CMK (cell line): ENCODE results near the gene BEAN1.
"Not testable (repeated sequence)": the region's sequence is repeated elsewhere in the genome, so short reads cannot be mapped to it uniquely, and the experiment has no call there.

Experiments used
- DNase-seq: peaks from one replicate; pipeline ENCODE4 v3.0.0-alpha.2; 2010; ENCODE audit warnings: low read depth

BEAN1 gene

DNA sequence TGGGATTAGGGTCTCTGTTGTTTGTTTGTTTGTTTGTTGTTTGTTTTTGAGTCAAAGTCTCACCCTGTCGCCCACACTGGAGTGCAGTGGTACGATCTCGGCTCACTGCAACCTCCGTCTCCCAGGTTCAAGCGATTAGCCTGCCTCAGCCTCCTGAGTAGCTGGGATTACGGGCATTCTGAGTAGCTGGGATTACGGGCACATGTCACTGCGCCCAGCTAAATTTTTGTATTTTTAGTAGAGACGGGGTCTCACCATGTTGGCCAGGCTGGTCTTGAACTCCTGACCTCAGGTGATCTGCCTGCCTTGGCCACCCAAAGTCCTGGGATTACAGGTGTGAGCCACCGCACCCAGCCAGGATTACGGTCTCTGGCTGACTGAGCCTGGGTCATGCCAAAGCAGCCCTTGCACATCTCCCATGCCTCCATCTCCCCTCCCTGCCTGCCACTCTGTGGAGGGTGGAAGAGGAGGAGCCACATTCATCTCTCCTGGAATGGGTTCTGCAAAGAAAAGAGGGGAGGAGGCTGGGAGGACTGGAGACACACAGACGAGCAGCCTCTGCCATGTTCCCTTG, 59.2 kb downstream of the BEAN1 start:
- DNase-seq = no peak

DNA sequence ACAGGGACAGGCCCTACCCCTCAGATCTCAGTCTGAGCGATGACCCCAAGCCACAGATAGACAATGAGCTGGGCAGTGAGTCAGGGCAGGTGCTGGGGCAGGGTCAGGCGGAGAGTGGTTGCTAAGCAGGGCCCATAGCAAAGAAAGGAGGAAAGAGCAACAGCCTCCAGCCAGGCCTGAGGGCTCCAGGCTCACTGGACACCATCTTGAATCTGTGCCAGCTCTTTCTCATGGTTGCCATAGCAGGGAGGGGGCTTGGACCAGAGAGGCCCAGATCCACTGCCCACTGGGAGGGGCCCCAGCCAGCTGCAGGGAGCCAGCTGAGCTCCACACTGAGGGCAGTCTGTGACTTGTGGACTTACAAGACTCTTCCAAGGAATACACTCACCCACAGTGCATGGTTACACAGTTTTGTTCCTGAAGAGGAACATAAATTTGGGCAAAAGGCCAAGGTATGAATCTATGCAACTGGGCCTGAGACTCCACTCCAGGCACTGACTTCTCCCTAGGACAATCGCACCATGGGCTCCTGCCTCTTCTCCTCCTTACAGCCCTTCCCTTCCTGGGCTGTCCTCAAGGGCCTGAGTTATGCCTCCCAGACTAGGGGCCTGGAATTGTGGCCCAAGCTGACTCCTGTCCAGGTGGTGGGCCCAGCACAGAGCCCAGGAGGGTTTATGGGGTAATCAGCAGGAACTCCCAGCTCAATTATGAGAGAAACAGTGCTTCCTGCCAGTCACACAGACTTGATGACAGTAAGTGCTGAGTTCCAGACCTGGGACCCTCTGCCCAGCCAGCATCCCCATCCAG, 59.9 kb downstream of the BEAN1 start:
- no peak for DNase-seq

DNA sequence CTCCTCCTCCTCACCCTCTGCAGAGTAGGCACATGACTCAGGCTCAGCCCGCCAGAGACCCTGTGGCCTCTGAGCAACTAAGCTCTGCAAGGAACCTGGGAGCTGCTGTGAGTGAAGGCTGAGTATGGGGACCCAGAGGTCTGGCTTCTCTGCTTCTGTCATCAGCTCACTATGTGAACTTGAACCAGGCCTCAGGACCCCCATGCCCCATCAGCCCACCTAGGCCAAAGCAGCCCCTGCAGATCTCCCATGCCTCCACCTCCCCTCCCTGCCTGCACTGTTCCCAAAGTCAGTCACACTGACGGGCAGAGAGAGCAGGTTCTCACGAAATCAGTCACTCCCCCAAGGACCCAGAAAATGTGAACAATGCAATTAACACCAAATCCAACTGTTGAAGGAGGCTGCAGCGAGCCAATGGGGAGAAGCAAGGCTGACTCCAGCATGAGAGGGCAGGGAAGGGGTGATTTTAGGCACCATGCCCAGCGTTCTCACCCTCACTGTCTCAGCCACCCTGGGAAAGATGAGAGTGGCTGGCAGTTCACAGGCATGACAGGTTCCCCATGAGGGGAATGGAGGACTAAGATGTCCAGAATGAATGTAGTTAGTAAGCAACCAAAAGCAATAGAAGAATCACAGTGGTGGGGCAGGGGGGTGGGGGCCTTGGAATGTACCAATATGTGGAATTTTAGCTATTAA, 60.6 kb downstream of the BEAN1 start:
- DNase-seq = no peak

DNA sequence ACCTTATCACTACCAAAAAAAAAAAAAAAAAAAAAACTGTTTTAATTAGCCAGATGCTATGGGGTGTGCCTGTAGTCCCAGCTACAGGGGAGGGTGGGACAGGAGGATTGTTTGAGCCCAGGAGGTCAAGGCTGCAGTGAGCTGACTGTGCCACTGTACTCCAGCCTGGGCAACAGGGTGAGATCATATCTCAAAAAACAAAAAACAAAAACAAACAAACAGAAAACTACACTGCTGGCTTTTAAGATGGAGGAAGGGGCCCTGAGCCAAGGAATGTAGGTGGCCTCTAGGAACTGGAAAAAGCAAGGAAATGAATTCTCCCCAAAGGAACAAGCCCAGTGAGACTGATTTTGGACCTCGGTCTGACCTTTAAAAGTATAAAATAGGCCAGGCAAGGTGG, 61.4 kb downstream of the BEAN1 start:
- no peak for DNase-seq

DNA sequence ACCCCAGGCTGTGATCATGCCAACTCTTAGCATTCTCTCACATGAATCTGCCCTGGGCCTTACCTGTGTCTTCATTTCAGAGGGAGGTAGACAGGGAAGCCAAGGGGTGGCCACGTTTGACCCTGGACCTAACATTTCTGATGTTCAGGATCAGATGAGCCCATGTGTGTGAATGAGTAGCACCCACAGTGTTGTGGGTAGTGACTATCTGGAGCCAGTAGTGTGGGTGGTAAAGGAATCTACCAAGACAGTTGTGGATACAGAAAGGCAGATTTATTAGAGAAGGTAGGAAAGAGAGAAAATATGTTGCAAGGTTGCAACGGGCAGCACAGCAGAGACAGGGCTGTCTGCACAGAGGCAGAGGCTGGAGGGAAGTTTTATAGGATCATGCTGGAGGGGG, 62.3 kb downstream of the BEAN1 start:
- DNase-seq = no peak

DNA sequence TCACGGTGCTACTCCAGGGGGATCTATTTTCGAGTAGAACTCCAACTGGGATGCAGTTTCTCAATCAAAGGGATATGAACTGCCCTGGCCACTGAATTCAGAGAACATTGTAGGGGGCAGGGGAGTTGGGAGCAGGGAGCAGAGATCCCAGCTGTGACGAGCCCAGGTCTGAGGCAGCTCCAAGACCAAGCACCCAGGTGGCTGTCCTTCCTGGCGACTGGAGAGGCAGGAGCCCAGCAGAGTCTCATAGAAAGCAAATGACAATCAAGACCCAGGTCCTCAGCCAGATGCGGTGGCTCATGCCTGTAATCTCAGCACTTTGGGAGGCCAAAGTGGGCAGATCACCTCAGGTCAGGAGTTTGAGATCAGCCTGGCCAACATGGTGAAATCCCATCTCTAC, 62.7 kb downstream of the BEAN1 start:
- no peak for DNase-seq

DNA sequence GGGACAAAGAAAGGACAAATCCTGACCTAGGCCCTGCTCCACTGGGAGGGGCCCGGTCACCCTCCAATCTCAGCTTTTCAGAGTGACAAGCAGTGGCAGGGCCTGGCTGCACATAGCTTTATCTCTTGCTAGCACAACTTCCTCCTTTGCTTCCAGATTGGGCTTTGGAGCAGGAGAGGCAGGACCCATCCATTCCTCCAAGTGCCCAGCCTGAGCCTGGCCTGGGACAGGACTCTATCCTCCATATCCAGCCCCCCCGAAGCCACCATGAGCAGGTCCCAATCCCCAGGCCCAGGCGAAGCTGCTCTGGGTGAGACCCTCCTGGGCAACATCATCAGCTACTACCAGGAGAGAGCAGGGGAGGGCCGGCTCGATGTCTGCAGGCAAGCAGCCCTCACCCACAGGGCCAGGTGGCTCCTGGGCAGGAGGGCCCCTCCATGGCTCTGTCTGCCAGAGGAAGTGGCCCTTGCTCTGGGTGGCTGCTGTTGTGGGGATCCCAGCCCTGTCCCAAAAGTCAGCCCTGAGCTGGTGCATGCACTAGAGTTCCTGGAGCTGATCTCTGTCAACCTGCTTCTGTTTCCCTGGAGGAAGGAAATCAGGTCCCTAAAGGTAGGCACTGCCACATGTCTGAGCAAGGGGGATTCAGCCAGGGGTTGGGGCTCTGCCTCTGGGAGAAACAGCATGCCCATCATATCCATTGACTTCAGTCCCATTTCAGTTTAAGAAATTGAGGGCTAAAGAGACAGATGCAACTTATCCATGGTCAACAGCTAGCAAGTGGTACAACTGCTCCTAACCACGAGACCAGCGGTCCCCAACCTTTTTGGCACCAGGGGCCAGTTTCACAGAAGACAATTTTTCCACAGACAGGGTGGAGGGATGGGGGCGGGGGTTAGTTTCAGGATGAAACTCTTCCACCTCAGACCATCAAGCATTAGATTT, 64.0 kb downstream of the BEAN1 start:
- peak; percentile 37 for DNase-seq

DNA sequence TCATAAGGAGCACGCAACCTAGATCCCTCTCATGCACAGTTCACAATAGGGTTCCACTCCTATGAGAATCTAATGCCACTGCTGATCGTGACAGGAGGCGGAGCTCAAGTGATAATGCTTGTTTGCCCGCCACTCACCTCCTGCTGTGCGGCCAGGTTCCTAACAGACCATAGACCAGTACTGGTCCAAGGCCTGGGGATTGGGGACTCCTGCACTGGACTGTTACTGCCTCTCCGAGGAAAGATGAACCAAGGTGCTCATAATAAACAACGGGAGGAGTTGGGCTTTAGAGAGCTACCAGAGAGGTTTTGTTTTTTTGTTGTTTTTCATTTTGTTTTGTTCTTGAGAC, 64.6 kb downstream of the BEAN1 start:
- no peak for DNase-seq

DNA sequence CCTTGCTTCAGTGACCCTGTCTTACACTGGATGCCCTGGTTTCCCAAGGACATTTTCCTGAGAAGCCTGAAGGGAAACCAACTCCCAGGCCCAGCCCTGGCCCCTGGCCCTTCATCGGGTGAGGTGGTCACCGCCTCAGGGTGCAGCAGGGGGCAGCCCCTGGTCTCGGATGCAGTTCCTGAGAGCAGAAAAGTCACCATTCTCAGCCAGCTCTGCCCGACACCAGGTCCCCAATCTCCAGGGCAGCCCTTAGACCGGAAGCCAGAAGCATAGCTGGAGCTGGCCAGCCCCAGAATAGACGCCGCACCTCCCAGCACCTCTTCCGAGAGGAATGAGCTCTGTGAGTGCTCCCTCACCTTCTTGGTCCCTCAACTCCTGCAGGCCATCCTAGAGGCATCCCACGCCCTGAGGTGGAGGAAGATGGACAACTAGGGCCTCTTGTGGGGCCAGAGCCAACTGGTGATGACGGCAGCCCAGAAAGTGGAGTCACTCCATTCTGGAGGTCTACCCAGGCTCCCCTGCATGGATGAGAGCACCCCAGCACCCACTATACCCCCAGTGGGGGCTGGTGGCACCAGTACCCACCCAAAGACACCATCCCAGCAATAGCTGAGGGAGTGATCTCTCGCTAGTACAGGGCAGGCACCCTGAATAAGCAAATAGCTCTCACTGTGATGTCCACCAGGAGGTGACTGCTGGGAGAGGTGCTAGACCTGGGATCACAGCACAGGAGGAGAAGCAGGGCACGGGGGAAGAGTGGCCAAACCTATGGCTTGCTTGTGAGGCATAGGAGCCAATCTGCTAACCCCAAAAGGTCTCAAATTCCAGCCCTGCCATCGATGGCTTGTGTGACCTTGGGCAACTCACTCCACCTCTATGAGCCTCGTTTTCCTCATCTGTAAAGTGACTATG, 66.7 kb downstream of the BEAN1 start:
- DNase-seq = no peak

DNA sequence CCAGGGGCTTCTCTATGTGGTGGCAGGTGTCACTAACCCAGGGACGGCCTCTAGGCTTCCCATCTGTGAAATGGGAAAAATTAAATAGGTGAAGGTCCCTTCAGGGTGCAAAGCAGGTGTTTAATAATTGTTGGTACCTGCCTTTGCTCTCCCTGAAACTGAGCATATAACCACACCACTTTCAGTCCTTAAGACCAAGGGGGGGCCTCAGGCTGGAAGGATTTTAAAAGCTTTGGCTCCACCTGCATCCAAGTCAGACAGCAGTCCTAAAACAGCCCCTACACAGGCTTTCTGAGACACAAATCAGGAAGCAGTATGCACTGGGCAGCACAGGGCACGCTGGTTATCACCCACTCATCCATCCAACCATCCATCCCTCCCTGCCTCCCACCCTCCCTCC, 67.8 kb downstream of the BEAN1 start:
- DNase-seq = no peak

DNA sequence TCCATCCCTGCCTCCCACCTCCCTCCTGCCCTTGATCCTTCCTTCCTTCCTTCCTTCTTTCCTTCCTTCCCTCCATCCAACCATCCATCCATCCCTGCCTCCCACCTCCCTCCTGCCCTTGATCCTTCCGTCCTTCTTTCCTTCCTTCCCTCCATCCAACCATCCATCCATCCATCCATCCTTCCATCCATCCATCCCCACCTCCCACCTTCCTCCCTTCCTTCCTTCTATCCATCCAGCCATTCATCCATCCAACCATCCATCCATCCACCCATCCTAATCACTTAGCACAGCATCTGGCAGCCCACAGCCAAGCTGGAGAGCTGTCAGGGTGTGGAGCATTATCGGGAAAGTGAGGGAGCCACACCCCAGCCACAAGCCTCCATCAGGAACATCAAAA, 68.3 kb downstream of the BEAN1 start:
- no peak for DNase-seq

DNA sequence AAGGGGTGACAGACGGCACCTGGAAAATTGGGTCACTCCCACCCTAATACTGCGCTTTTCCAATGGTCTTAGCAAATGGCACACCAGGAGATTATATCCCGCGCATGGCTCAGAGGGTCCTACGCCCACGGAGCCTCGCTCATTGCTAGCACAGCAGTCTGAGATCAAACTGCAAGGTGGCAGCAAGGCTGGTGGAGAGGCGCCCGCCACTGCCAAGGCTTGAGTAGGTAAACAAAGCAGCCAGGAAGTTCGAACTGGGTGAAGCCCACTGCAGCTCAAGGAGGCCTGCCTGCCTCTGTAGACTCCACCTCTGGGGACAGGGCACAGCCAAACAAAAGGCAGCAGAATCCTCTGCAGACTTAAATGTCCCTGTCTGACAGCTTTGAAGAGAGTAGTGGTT, 69.1 kb downstream of the BEAN1 start:
- not testable (repeated sequence) for DNase-seq

DNA sequence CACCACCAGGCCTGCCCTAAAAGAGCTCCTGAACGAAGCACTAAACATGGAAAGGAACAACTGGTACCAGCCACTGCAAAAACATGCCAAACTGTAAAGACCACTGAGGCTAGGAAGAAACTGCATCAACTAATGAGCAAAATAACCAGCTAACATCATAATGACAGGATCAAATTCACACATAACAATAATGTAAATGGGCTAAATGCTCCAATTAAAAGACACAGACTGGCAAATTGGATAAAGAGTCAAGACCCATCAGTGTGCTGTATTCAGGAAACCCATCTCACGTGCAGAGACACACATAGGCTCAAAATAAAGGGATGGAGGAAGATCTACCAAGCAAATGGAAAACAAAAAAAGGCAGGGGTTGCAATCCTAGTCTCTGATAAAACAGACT, 70.8 kb downstream of the BEAN1 start:
- DNase-seq = not testable (repeated sequence)

DNA sequence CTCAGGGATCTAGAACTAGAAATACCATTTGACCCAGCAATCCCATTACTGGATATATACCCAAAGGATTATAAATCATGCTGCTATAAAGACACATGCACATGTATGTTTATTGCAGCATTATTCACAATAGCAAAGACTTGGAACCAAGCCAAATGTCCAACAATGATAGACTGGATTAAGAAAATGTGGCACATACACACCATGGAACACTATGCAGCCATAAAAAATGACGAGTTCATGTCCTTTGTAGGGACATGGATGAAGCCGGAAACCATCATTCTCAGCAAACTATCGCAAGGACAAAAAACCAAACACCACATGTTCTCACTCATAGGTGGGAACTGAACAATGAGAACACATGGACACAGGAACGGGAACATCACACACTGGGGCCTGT, 74.5 kb downstream of the BEAN1 start:
- not testable (repeated sequence) for DNase-seq

DNA sequence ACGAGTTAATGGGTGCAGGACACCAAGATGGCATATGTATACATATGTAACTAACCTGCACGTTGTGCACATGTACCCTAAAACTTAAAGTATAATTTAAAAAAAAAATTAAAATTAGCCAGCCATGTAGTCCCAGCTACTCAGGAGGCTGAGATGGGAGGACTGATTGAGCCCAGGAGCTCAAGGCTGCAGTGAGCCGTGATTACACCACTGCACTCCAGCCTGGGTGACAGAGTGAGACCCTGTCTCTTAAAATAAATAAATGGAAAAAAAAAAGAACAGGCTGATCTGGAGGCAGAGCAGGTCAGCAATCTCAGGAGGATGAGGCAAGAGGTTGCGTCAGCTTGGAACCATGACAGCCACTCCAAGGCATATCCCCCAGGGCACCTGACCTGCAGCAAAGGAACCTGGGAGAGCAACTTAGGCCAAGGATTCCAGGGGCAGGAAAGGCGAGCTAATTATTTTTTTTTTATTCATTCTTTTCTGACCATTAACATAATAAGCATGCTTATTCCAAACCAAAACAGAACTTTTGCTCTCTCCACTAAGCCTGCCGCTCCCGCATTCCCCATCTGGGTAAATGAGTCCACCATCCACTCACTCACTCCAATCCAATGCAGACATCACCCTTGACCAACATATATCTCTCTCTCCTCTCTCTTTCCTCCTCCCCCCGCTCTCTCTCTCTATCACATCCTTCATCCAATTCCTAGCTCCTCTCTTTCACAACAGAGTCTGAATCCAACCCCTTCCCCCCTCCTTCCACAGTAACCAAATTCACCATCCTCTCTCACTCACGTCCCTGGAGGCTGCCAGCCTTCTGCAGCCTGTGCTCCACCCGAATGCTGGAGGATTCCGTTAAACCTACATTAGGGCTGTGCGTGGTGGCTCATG, 75.2 kb downstream of the BEAN1 start:
- DNase-seq = no peak

DNA sequence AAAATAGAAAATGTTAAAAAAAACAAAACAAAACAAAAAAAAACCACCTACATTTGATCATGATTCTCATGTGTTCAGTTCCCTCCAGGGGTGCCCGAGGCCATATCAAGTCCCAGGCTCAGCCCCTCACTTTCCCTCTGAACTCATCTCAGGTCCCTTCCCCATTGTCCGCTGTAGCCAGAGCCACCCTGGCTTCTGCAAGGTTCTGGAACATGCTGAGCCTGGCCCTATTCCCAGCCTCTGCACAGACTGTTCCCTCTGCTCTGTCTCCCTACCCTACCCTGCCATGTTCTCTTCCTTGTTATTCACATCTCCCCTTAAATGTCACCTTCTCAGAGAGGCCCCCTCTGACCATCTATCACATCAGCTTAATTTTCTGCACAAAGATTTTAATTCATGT, 75.9 kb downstream of the BEAN1 start:
- no peak for DNase-seq

DNA sequence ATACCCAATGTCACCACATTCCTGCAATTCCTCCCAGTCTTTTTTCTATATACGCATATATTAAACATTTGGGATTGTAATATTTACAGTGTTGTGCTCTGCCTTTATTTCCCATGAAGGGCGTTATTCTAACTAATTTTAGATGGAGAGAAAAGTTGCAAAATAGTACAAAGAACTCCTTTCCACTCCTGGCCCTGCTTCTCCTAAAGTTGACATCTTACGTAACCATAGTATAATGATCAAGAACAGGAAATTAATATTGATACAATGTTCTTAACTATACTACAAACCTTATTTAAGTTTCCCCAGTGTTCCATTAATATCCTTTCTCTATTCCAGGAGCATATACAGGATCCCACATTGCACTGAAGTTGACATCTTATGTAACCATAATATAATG, 76.5 kb downstream of the BEAN1 start:
- no peak for DNase-seq

DNA sequence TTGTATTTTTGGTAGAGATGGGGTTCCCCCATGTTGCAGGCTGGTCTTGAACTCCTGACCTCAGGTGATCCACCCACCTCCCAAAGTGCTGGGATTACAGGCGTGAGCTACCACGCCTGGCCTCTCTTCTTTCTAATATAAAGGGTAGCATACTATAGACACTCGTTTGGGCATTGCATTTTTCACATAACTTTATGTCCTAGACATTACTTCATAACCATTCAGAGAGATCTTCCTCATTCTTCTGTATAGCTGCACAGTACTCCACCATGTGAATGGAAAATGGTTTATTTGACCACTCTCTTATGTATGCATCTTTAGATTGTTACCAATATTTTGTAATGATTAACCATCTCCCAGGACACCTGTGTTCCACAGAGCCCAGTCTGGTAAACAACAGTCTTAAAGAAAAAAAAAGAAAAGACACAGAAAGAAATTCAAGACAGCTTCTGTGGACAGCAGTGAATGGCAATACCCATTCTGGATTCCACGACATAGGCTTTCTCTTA, 80.7 kb downstream of the BEAN1 start:
- DNase-seq = no peak

DNA sequence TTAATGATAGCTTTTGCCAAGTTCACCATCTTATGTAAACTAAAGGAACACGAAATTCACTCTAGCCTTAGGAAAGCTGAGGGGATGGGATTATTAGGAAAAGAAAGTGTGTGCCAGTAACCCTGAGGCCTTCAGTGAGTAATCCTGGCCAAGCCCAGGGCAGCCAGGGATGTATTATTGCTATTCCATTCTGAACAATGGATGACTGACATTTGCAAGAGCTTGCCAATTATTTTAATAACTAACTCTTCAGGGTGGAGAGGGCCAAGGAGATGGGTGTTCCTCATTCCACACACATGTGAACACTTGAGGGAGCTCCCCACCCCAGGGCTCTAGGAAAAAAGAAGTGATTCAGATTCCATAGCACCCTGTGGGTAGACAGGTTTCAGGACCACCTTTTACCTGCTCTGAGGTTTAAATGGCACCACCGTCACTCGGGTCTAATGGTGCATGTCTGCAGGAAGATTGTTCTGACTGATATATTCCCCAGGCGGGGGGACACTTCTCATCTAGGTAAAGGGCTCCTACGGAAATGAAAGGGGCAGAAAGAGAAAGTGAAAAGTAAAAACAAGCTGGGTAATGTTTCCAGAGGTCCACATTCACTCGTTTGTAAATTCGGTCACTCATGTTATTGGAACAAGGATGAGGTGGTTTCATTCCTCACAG, 81.3 kb downstream of the BEAN1 start:
- DNase-seq = no peak
